ENCODE results near the gene RXFP4. TPM values are rescaled to one million over a fixed set of nuclear protein-coding genes. Genes with fewer than 3 reads are reported as not detected.

RXFP4 gene
- total and polyA plus RNA-seq, 4 donors, result not detected

GRCh38 chr1:155975375-155976061 lies 34.1 kb downstream of the RXFP4 start:
- Histone ChIP-seq H3K4me3 (ENCODE audit: low read depth, low read length) (peak overlapping the region; percentile 96), H3K9me3 (ENCODE audit: control insufficient read depth, insufficient read depth, low read length) (no peaks in the 10 kb centered on the region), H3K27me3 (ENCODE audit: control insufficient read depth, insufficient read depth, low read length) (no peaks in the 10 kb centered on the region), H3K27ac (ENCODE audit: low read depth, low read length) (peak overlapping the region; percentile 93), H3K36me3 (ENCODE audit: control insufficient read depth, insufficient read depth, low read length) (peaks cover 10% of the 10 kb centered on the region), H3K4me1 (ENCODE audit: control insufficient read depth, insufficient read depth, low read length) (peaks cover 90% of the 10 kb centered on the region)
- DNase-seq (ENCODE audit: low read depth in 4 of 6, low spot score in 6 of 6), result peak in 2 of 6 donors; percentile 33 to 55
- WGBS (ENCODE audit: insufficient coverage), result 9% methylated on average over 3 of the region's 4 CpGs

GRCh38 chr1:155976062-155976912 lies 34.8 kb downstream of the RXFP4 start:
- 2% methylated on average over 10 of the region's 14 CpGs for WGBS (ENCODE audit: insufficient coverage)
- H3K27ac ChIP-seq (ENCODE audit: low read depth, low read length), result peak overlapping the region; percentile 93
- DNase-seq (ENCODE audit: low read depth in 4 of 6, low spot score in 6 of 6), result peak in 4 of 6 donors; percentile 31 to 93 (median 68)

GRCh38 chr1:155976913-155977689 lies 35.7 kb downstream of the RXFP4 start:
- Histone ChIP-seq H3K9me3 (ENCODE audit: control insufficient read depth, insufficient read depth, low read length) (no peaks in the 10 kb centered on the region), H3K27me3 (ENCODE audit: control insufficient read depth, insufficient read depth, low read length) (no peaks in the 10 kb centered on the region), H3K4me3 (ENCODE audit: low read depth, low read length) (peak overlapping the region; percentile 96), H3K4me1 (ENCODE audit: control insufficient read depth, insufficient read depth, low read length) (peaks cover 74% of the 10 kb centered on the region), H3K36me3 (ENCODE audit: control insufficient read depth, insufficient read depth, low read length) (peaks cover 3% of the 10 kb centered on the region), H3K27ac (ENCODE audit: low read depth, low read length) (peak overlapping the region; percentile 93)
- DNase-seq (ENCODE audit: low read depth in 4 of 6, low spot score in 6 of 6), result peak in 2 of 6 donors; percentile 35 to 52
- 9% methylated on average over 4 of the region's 5 CpGs for WGBS (ENCODE audit: insufficient coverage)

More at GRCh38 chr1:155976062-155976912, 34.8 kb downstream of the RXFP4 start:
- Histone ChIP-seq H3K27me3 (ENCODE audit: control insufficient read depth, insufficient read depth, low read length) (no peaks in the 10 kb centered on the region), H3K36me3 (ENCODE audit: control insufficient read depth, insufficient read depth, low read length) (peaks cover 6% of the 10 kb centered on the region), H3K4me3 (ENCODE audit: low read depth, low read length) (peak overlapping the region; percentile 96), H3K9me3 (ENCODE audit: control insufficient read depth, insufficient read depth, low read length) (no peaks in the 10 kb centered on the region), H3K4me1 (ENCODE audit: control insufficient read depth, insufficient read depth, low read length) (peaks cover 82% of the 10 kb centered on the region)

GRCh38 chr1:155977690-155978324 lies 36.4 kb downstream of the RXFP4 start:
- H3K27ac ChIP-seq (ENCODE audit: low read depth, low read length), result peak overlapping the region; percentile 93
- no peaks in the 10 kb centered on the region for H3K36me3 ChIP-seq (ENCODE audit: control insufficient read depth, insufficient read depth, low read length)
- peaks cover 67% of the 10 kb centered on the region for H3K4me1 ChIP-seq (ENCODE audit: control insufficient read depth, insufficient read depth, low read length)
- H3K27me3 ChIP-seq (ENCODE audit: control insufficient read depth, insufficient read depth, low read length), result no peaks in the 10 kb centered on the region
- H3K9me3 ChIP-seq (ENCODE audit: control insufficient read depth, insufficient read depth, low read length), result no peaks in the 10 kb centered on the region
- 0% methylated on average over 39 of the region's 52 CpGs for WGBS (ENCODE audit: insufficient coverage)
- peak overlapping the region; percentile 96 for H3K4me3 ChIP-seq (ENCODE audit: low read depth, low read length)
- peak in 2 of 6 donors; percentile 65 to 75 for DNase-seq (ENCODE audit: low read depth in 4 of 6, low spot score in 6 of 6)

- Histone ChIP-seq H3K27ac (ENCODE audit: low read depth, low read length) (peak within 1 kb of the TSS; percentile 93), H3K9me3 (ENCODE audit: control insufficient read depth, insufficient read depth, low read length) (no peaks in the 10 kb centered on the region), H3K27me3 (ENCODE audit: control insufficient read depth, insufficient read depth, low read length) (no peaks in the 10 kb centered on the region), H3K4me3 (ENCODE audit: low read depth, low read length) (peak within 1 kb of the TSS; percentile 96), H3K4me1 (ENCODE audit: control insufficient read depth, insufficient read depth, low read length) (peaks cover 67% of the 10 kb centered on the region), H3K36me3 (ENCODE audit: control insufficient read depth, insufficient read depth, low read length) (no peaks in the 10 kb centered on the region)
- peak in 3 of 6 donors; percentile 21 to 87 (median 79) for DNase-seq (ENCODE audit: low read depth in 4 of 6, low spot score in 6 of 6)
- under 1% methylated on average over 49 of the region's 52 CpGs for WGBS (ENCODE audit: insufficient coverage)
These were observed 37.0 kb downstream of the RXFP4 start, which contains the start of gene ARHGEF2 for GRCh38 chr1:155978325-155978972. ARHGEF2 (minus strand) TSS chr1:155978547; CDS start chr1:155978427, 120 bp downstream.

- WGBS (ENCODE audit: insufficient coverage), result 38% methylated on average over 4 of the region's 8 CpGs
These were observed 37.6 kb downstream of the RXFP4 start for GRCh38 chr1:155978973-155979429.

GRCh38 chr1:155979597-155980343 lies 38.3 kb downstream of the RXFP4 start:
- DNase-seq (ENCODE audit: low read depth in 4 of 6, low spot score in 6 of 6), result no peak
- peak overlapping the region; percentile 96 for H3K4me3 ChIP-seq (ENCODE audit: low read depth, low read length)
- 69% methylated on average over 3 of the region's 4 CpGs for WGBS (ENCODE audit: insufficient coverage)
- no peaks in the 10 kb centered on the region for H3K36me3 ChIP-seq (ENCODE audit: control insufficient read depth, insufficient read depth, low read length)
- H3K27ac ChIP-seq (ENCODE audit: low read depth, low read length), result peak overlapping the region; percentile 93
- H3K27me3 ChIP-seq (ENCODE audit: control insufficient read depth, insufficient read depth, low read length), result no peaks in the 10 kb centered on the region
- H3K4me1 ChIP-seq (ENCODE audit: control insufficient read depth, insufficient read depth, low read length), result peaks cover 53% of the 10 kb centered on the region
- no peaks in the 10 kb centered on the region for H3K9me3 ChIP-seq (ENCODE audit: control insufficient read depth, insufficient read depth, low read length)

More at GRCh38 chr1:155978973-155979429, 37.6 kb downstream of the RXFP4 start:
- Histone ChIP-seq H3K27ac (ENCODE audit: low read depth, low read length) (peak overlapping the region; percentile 93), H3K9me3 (ENCODE audit: control insufficient read depth, insufficient read depth, low read length) (no peaks in the 10 kb centered on the region), H3K4me1 (ENCODE audit: control insufficient read depth, insufficient read depth, low read length) (peaks cover 61% of the 10 kb centered on the region), H3K27me3 (ENCODE audit: control insufficient read depth, insufficient read depth, low read length) (no peaks in the 10 kb centered on the region), H3K36me3 (ENCODE audit: control insufficient read depth, insufficient read depth, low read length) (no peaks in the 10 kb centered on the region), H3K4me3 (ENCODE audit: low read depth, low read length) (peak overlapping the region; percentile 96)
- no peak for DNase-seq (ENCODE audit: low read depth in 4 of 6, low spot score in 6 of 6)
